WERI-Rb-1 (cell line): ENCODE results near the gene ATN1.
A peak's percentile ranks its signal among the peaks of the same experiment; 100 is the strongest.

Source experiments
- DNase-seq: peaks from one replicate; pipeline ENCODE4 v3.0.0-alpha.2; 2020
- H3K27ac ChIP-seq: fragments of 250-450 bp; sonication (Bioruptor Pico); 2 replicates; pipeline ENCODE4 v1.5.1; 2020; ENCODE audit warnings: mild to moderate bottlenecking, moderate library complexity
- H3K27me3 ChIP-seq: fragments of 250-450 bp; sonication (Bioruptor Pico); 2 replicates; pipeline ENCODE4 v1.5.1; 2021; ENCODE audit warnings: mild to moderate bottlenecking, low read depth, moderate library complexity; ENCODE audit not compliant: insufficient read depth, severe bottlenecking
- H3K36me3 ChIP-seq: fragments of 250-450 bp; sonication (Bioruptor Pico); 2 replicates; pipeline ENCODE4 v1.5.1; 2020; ENCODE audit warnings: mild to moderate bottlenecking, moderate library complexity
- H3K4me3 ChIP-seq: 2 replicates; pipeline ENCODE4 v1.5.1; 2011; ENCODE audit warnings: low read depth, mild to moderate bottlenecking, control low read depth, low read length
- H3K9me3 ChIP-seq: fragments of 250-450 bp; sonication (Bioruptor Pico); 2 replicates; pipeline ENCODE4 v1.5.1; 2021; ENCODE audit warnings: mild to moderate bottlenecking, moderate library complexity; ENCODE audit not compliant: severe bottlenecking
- CTCF ChIP-seq: IDR thresholded peaks from 2 replicates; pipeline ENCODE4 v1.5.1; 2011; ENCODE audit warnings: low read depth, mild to moderate bottlenecking, control low read depth, inconsistent platforms, low read length

Gene ATN1

GRCh38 chr12:6970096-6970527 is 42.4 kb downstream of the ATN1 start:
- Histone ChIP-seq H3K9me3 (no peaks in the 10 kb centered on the region), H3K4me3 (peak overlapping the region; percentile 99), H3K27ac (peak overlapping the region; percentile 89), H3K36me3 (peaks cover 62% of the 10 kb centered on the region), H3K27me3 (no peaks in the 10 kb centered on the region)
- TF ChIP-seq CTCF: no peak
- DNase-seq: no peak

- no peak for TF ChIP-seq CTCF
- peaks cover 58% of the 10 kb centered on the region for H3K36me3 ChIP-seq
- H3K27ac ChIP-seq: no peak overlapping the region
- H3K27me3 ChIP-seq: no peaks in the 10 kb centered on the region
- no peak overlapping the region for H3K4me3 ChIP-seq
- no peaks in the 10 kb centered on the region for H3K9me3 ChIP-seq
- DNase-seq: no peak
Observed at GRCh38 chr12:6974180-6974579, 46.4 kb downstream of the ATN1 start.

GRCh38 chr12:6975297-6976032 is 47.7 kb downstream of the ATN1 start:
- H3K9me3 ChIP-seq: no peaks in the 10 kb centered on the region

GRCh38 chr12:6977653-6978052 is 49.9 kb downstream of the ATN1 start:
- no peak overlapping the region for H3K27ac ChIP-seq
- TF ChIP-seq CTCF: no peak
- peaks cover 67% of the 10 kb centered on the region for H3K36me3 ChIP-seq
- DNase-seq: no peak
- no peak overlapping the region for H3K4me3 ChIP-seq
- H3K9me3 ChIP-seq: no peaks in the 10 kb centered on the region
- no peaks in the 10 kb centered on the region for H3K27me3 ChIP-seq

More at GRCh38 chr12:6975297-6976032, 47.7 kb downstream of the ATN1 start:
- DNase-seq: no peak
- TF ChIP-seq CTCF: no peak
- H3K4me3 ChIP-seq: no peak overlapping the region
- H3K36me3 ChIP-seq: peaks cover 64% of the 10 kb centered on the region
- no peak overlapping the region for H3K27ac ChIP-seq
- H3K27me3 ChIP-seq: no peaks in the 10 kb centered on the region

- TF ChIP-seq CTCF: no peak
- H3K4me3 ChIP-seq: no peak overlapping the region
- H3K36me3 ChIP-seq: peaks cover 67% of the 10 kb centered on the region
- no peaks in the 10 kb centered on the region for H3K9me3 ChIP-seq
- no peak overlapping the region for H3K27ac ChIP-seq
- DNase-seq: no peak
- H3K27me3 ChIP-seq: no peaks in the 10 kb centered on the region
Observed at GRCh38 chr12:6978188-6978587, 50.4 kb downstream of the ATN1 start.

- peaks cover 66% of the 10 kb centered on the region for H3K36me3 ChIP-seq
- no peak overlapping the region for H3K27ac ChIP-seq
- TF ChIP-seq CTCF: no peak
Observed at GRCh38 chr12:6978611-6979011, 50.9 kb downstream of the ATN1 start.

More at GRCh38 chr12:6978611-6979011, 50.9 kb downstream of the ATN1 start:
- no peak for DNase-seq
- H3K27me3 ChIP-seq: no peaks in the 10 kb centered on the region
- H3K9me3 ChIP-seq: no peaks in the 10 kb centered on the region
- no peak overlapping the region for H3K4me3 ChIP-seq
